ENCODE measurements around the gene CXXC1. TPM values are rescaled to one million over a fixed set of nuclear protein-coding genes. Genes with fewer than 3 reads are reported as not detected.

Gene CXXC1
- total and polyA plus RNA-seq, 4 donors, result 21.7 to 38.4 (median 30.0) TPM

DNA sequence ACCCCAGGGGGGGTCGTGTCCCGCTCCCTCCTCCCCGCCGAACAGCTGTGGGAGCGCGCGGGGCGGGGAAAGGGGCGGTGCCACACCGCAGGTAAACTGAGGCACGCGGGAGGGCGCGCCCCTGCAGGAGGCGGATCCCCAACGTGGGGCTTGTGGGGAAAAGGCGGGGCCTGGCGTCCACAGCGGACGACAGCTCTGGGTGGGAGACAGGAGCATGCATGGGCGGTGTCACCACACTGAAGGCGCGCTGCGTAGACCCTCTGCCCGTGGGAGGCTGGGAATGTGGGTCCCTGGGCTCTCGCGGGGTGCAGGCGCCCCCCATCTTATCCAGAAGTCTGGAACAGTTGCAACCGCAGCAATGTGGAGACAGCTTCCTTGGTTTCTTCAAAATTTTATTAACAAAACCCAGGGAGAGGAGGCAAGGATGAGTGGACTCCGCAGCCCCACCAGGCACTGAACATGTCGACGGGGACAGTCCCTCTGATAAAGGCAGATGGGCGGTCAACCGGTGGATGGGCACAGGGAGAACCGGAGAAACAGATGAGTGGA, 5.4 kb downstream of the CXXC1 start:
- no peak for DNase-seq (ENCODE audit: low spot score)
- Histone ChIP-seq H3K36me3 (ENCODE audit: control insufficient read depth in 4 of 4, insufficient read depth in 3 of 4, low read depth in 1 of 4, low read length in 3 of 4) (peaks cover 3 to 37% (median 16%) of the 10 kb centered on the region in 4 donors), H3K9ac (ENCODE audit: low read depth in 1 of 2, low read length in 2 of 2) (peak overlapping the region in 1 of 2 donors; percentile 88), H3K9me3 (ENCODE audit: control insufficient read depth in 4 of 4, low read length in 3 of 4) (no peaks in the 10 kb centered on the region), H3K4me3 (ENCODE audit: low read depth in 1 of 3, low read length in 3 of 3) (peak overlapping the region; percentile 63 to 98 (median 87)), H3K27ac (ENCODE audit: low read depth in 1 of 2, low read length in 2 of 2) (peak overlapping the region; percentile 93 to 95), H3K4me1 (ENCODE audit: control insufficient read depth in 4 of 4, insufficient read depth in 4 of 4, low read length in 3 of 4) (peaks cover 9 to 33% (median 28%) of the 10 kb centered on the region in 4 donors), H3K27me3 (ENCODE audit: control insufficient read depth in 4 of 4, insufficient read depth in 4 of 4, low read length in 3 of 4) (no peaks in the 10 kb centered on the region)
- TF ChIP-seq YY1 (IDR thresholded peaks at IDR 0.05), result no peak
- no peak for TF ChIP-seq RAD21 (IDR thresholded peaks at IDR 0.05)
- TF ChIP-seq, protein P1, sequence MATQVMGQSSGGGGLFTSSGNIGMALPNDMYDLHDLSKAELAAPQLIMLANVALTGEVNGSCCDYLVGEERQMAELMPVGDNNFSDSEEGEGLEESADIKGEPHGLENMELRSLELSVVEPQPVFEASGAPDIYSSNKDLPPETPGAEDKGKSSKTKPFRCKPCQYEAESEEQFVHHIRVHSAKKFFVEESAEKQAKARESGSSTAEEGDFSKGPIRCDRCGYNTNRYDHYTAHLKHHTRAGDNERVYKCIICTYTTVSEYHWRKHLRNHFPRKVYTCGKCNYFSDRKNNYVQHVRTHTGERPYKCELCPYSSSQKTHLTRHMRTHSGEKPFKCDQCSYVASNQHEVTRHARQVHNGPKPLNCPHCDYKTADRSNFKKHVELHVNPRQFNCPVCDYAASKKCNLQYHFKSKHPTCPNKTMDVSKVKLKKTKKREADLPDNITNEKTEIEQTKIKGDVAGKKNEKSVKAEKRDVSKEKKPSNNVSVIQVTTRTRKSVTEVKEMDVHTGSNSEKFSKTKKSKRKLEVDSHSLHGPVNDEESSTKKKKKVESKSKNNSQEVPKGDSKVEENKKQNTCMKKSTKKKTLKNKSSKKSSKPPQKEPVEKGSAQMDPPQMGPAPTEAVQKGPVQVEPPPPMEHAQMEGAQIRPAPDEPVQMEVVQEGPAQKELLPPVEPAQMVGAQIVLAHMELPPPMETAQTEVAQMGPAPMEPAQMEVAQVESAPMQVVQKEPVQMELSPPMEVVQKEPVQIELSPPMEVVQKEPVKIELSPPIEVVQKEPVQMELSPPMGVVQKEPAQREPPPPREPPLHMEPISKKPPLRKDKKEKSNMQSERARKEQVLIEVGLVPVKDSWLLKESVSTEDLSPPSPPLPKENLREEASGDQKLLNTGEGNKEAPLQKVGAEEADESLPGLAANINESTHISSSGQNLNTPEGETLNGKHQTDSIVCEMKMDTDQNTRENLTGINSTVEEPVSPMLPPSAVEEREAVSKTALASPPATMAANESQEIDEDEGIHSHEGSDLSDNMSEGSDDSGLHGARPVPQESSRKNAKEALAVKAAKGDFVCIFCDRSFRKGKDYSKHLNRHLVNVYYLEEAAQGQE (IDR thresholded peaks at IDR 0.05), result no peak
- no peak for TF ChIP-seq CTCF (IDR thresholded peaks at IDR 0.05; ENCODE audit: low read depth, low read length, missing input control)
- TF ChIP-seq EGR1 (IDR thresholded peaks at IDR 0.05; ENCODE audit: low read depth in 2 of 2), result no peak
- WGBS, result 35% methylated on average over 35 of the region's 35 CpGs

DNA sequence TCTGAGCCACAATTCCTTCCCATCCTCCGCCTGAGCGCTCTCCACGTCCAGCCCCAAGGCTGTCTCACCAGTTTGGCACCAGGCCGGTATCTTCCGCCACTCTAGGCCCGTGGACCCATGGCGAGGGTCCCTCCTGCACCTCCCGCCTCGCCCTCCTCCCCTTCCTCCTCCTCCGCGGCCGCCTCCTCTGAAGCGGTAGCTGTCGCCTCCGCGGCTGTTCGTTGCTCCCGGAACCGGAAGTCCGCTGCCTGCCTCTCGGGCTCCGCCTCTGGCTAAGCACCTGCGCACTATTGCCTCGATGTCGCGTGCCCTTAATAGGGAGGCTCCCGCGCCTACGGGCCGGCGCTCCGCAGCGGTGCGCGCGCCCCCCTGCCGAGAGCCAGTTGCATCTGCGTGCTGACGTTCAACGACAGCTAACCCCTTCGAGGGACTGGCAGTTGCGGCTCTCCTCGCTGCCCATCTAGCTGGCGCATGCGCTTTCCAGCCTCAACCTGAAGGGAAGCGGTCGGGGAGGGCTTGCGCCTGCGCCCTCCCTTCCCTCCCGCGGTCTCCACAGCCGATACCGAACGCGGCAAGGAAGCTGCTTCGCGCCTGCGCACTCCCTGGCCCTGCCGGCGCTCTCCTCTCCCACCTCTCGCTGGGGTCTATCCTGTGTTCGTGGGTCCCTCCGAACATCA, 6.1 kb downstream of the CXXC1 start, which contains the start of gene MBD1:
MBD1 (minus strand) TSS at position 229 of the 677 bp plus-strand sequence. CDS start 1,531 bp downstream, outside the sequence.
- peaks cover 9 to 43% (median 22%) of the 10 kb centered on the region in 4 donors for H3K36me3 ChIP-seq (ENCODE audit: control insufficient read depth in 4 of 4, insufficient read depth in 3 of 4, low read depth in 1 of 4, low read length in 3 of 4)
- TF ChIP-seq TAF1 (conservative IDR thresholded peaks at IDR 0.05) (no peak), FOXA1 (IDR thresholded peaks at IDR 0.05) (no peak), FOXA2 (IDR thresholded peaks at IDR 0.05) (no peak), RXRA (IDR thresholded peaks at IDR 0.05) (peak; percentile 50 to 58), JUND (IDR thresholded peaks at IDR 0.05) (no peak), YY1 (IDR thresholded peaks at IDR 0.05) (peak; percentile 93), HNF4G (IDR thresholded peaks at IDR 0.05) (no peak), NR2F2 (IDR thresholded peaks at IDR 0.05) (no peak), ATF3 (IDR thresholded peaks at IDR 0.05) (no peak), SP1 (IDR thresholded peaks at IDR 0.05) (peak; percentile 77), GABPA (IDR thresholded peaks at IDR 0.05 in 1 of 2, conservative IDR thresholded peaks at IDR 0.05 in 1 of 2) (peak; percentile 91 to 99), EGR1 (IDR thresholded peaks at IDR 0.05; ENCODE audit: low read depth in 2 of 2) (peak in 1 of 2 donors; percentile 15), MAX (IDR thresholded peaks at IDR 0.05) (peak; percentile 88), RAD21 (IDR thresholded peaks at IDR 0.05) (peak in 1 of 2 donors; percentile 62), HNF4A (conservative IDR thresholded peaks at IDR 0.05) (peak; percentile 11 to 46)
- TF ChIP-seq, protein P2, sequence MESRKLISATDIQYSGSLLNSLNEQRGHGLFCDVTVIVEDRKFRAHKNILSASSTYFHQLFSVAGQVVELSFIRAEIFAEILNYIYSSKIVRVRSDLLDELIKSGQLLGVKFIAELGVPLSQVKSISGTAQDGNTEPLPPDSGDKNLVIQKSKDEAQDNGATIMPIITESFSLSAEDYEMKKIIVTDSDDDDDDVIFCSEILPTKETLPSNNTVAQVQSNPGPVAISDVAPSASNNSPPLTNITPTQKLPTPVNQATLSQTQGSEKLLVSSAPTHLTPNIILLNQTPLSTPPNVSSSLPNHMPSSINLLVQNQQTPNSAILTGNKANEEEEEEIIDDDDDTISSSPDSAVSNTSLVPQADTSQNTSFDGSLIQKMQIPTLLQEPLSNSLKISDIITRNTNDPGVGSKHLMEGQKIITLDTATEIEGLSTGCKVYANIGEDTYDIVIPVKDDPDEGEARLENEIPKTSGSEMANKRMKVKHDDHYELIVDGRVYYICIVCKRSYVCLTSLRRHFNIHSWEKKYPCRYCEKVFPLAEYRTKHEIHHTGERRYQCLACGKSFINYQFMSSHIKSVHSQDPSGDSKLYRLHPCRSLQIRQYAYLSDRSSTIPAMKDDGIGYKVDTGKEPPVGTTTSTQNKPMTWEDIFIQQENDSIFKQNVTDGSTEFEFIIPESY (IDR thresholded peaks at IDR 0.05), result peak; percentile 50
- TF ChIP-seq, protein P1 (IDR thresholded peaks at IDR 0.05), result no peak

More for the DNA sequence above, 6.1 kb downstream of the CXXC1 start, which contains the start of gene MBD1:
- H3K9ac ChIP-seq (ENCODE audit: low read depth in 1 of 2, low read length in 2 of 2), result peak within 1 kb of the TSS; percentile 88 to 97
- peak; percentile 91 for DNase-seq (ENCODE audit: low spot score)
- WGBS, result under 1% methylated on average over 63 of the region's 63 CpGs
- peak within 1 kb of the TSS; percentile 63 to 98 (median 87) for H3K4me3 ChIP-seq (ENCODE audit: low read depth in 1 of 3, low read length in 3 of 3)
- peaks cover 9 to 27% (median 24%) of the 10 kb centered on the region in 4 donors for H3K4me1 ChIP-seq (ENCODE audit: control insufficient read depth in 4 of 4, insufficient read depth in 4 of 4, low read length in 3 of 4)
- H3K9me3 ChIP-seq (ENCODE audit: control insufficient read depth in 4 of 4, low read length in 3 of 4), result no peaks in the 10 kb centered on the region
- H3K27me3 ChIP-seq (ENCODE audit: control insufficient read depth in 4 of 4, insufficient read depth in 4 of 4, low read length in 3 of 4), result no peaks in the 10 kb centered on the region
- peak within 1 kb of the TSS; percentile 93 to 95 for H3K27ac ChIP-seq (ENCODE audit: low read depth in 1 of 2, low read length in 2 of 2)
